Activated naive CD8-positive, alpha-beta T cell treated with anti-CD3 and anti-CD28 coated beads for 36 hours (primary cell): Measurements from ENCODE around the gene GLYR1. TPM values are rescaled to one million over a fixed set of nuclear protein-coding genes. Genes with fewer than 3 reads are reported as not detected.

Experiments used
- DNase-seq: peaks from one replicate; pipeline ENCODE4 v3.0.0; 2021
- H3K27ac Mint-ChIP-seq: one replicate; pipeline ENCODE4 v1.8.0; 2022; ENCODE audit warnings: mild to moderate bottlenecking, moderate library complexity, mixed read lengths
- H3K27me3 Mint-ChIP-seq: one replicate; pipeline ENCODE4 v1.8.0; 2022; ENCODE audit warnings: mild to moderate bottlenecking, mixed read lengths
- H3K36me3 Mint-ChIP-seq: one replicate; pipeline ENCODE4 v1.8.0; 2021; ENCODE audit warnings: mild to moderate bottlenecking, mixed read lengths
- H3K4me1 Mint-ChIP-seq: one replicate; pipeline ENCODE4 v1.8.0; 2021; ENCODE audit warnings: mixed read lengths
- H3K4me3 Mint-ChIP-seq: one replicate; pipeline ENCODE4 v1.8.0; 2022; ENCODE audit warnings: mild to moderate bottlenecking, moderate library complexity, mixed read lengths
- H3K9me3 Mint-ChIP-seq: one replicate; pipeline ENCODE4 v1.8.0; 2022; ENCODE audit warnings: mixed read lengths
- total RNA-seq, 2 experiments: library from RNA; stranded (reverse); gene quantifications; one replicate each; pipeline ENCODE4 v1.2.3, GENCODE V29; 2021

GLYR1 gene
- total RNA-seq, 2 experiments from 2014 or later: 89.4 to 90.0 TPM

DNA sequence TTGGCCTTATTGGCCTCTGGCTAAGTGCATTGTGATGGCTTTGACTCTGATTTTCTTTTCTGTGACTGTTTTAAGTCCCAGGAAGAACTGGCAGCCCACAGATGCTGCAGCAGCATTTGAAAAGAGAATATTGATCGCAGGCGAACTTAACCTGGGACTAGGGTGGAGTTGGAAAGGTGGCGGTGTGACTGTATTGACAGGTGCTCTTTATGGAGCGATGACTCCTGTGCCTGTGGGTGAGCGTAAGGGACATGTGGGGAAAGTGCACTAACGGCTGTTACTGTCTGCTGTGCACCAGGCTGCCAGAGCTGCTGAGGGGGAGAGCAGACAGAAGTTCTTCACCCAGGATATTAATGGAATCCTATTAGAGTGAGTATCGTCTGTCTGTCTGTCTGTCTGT is 21.4 kb upstream of the GLYR1 start:
- Mint-ChIP-seq H3K4me3 (no peak overlapping the region), H3K9me3 (no peaks in the 10 kb centered on the region), H3K27me3 (no peaks in the 10 kb centered on the region), H3K27ac (no peak overlapping the region), H3K4me1 (peaks cover 4% of the 10 kb centered on the region), H3K36me3 (peaks cover 13% of the 10 kb centered on the region)
- no peak for DNase-seq

- peaks cover 4% of the 10 kb centered on the region for H3K4me1 Mint-ChIP-seq
- no peaks in the 10 kb centered on the region for H3K9me3 Mint-ChIP-seq
- H3K36me3 Mint-ChIP-seq: peaks cover 13% of the 10 kb centered on the region
- H3K4me3 Mint-ChIP-seq: no peak overlapping the region
- H3K27ac Mint-ChIP-seq: no peak overlapping the region
- DNase-seq: no peak
- no peaks in the 10 kb centered on the region for H3K27me3 Mint-ChIP-seq
Observed at GRCh38 chr16:4868026-4868425, 20.9 kb upstream of the GLYR1 start.

- H3K4me1 Mint-ChIP-seq: peaks cover 8% of the 10 kb centered on the region
Observed at GRCh38 chr16:4866586-4866985, 19.5 kb upstream of the GLYR1 start.

GRCh38 chr16:4865231-4865860 is 18.3 kb upstream of the GLYR1 start:
- no peak overlapping the region for H3K27ac Mint-ChIP-seq
- peaks cover 8% of the 10 kb centered on the region for H3K4me1 Mint-ChIP-seq
- no peaks in the 10 kb centered on the region for H3K27me3 Mint-ChIP-seq
- no peaks in the 10 kb centered on the region for H3K9me3 Mint-ChIP-seq
- no peak overlapping the region for H3K4me3 Mint-ChIP-seq
- H3K36me3 Mint-ChIP-seq: peaks cover 11% of the 10 kb centered on the region
- no peak for DNase-seq

More at GRCh38 chr16:4866586-4866985, 19.5 kb upstream of the GLYR1 start:
- Mint-ChIP-seq H3K4me3 (no peak overlapping the region), H3K9me3 (no peaks in the 10 kb centered on the region), H3K27ac (no peak overlapping the region), H3K36me3 (peaks cover 9% of the 10 kb centered on the region), H3K27me3 (no peaks in the 10 kb centered on the region)
- no peak for DNase-seq

GRCh38 chr16:4864728-4865127 is 17.6 kb upstream of the GLYR1 start:
- no peak overlapping the region for H3K4me3 Mint-ChIP-seq
- peaks cover 8% of the 10 kb centered on the region for H3K4me1 Mint-ChIP-seq
- no peaks in the 10 kb centered on the region for H3K27me3 Mint-ChIP-seq
- H3K9me3 Mint-ChIP-seq: no peaks in the 10 kb centered on the region
- DNase-seq: no peak
- H3K36me3 Mint-ChIP-seq: peaks cover 14% of the 10 kb centered on the region
- H3K27ac Mint-ChIP-seq: no peak overlapping the region

- Mint-ChIP-seq H3K27ac (no peak overlapping the region), H3K36me3 (peaks cover 23% of the 10 kb centered on the region), H3K9me3 (no peaks in the 10 kb centered on the region), H3K27me3 (no peaks in the 10 kb centered on the region), H3K4me1 (peaks cover 8% of the 10 kb centered on the region), H3K4me3 (no peak overlapping the region)
- DNase-seq: no peak
Observed at GRCh38 chr16:4862639-4863038, 15.6 kb upstream of the GLYR1 start.

- Mint-ChIP-seq H3K36me3 (peaks cover 19% of the 10 kb centered on the region), H3K4me3 (no peak overlapping the region), H3K9me3 (no peaks in the 10 kb centered on the region), H3K27me3 (no peaks in the 10 kb centered on the region), H3K27ac (no peak overlapping the region), H3K4me1 (peaks cover 4% of the 10 kb centered on the region)
- no peak for DNase-seq
Observed at GRCh38 chr16:4860727-4861342, 13.7 kb upstream of the GLYR1 start.

DNA sequence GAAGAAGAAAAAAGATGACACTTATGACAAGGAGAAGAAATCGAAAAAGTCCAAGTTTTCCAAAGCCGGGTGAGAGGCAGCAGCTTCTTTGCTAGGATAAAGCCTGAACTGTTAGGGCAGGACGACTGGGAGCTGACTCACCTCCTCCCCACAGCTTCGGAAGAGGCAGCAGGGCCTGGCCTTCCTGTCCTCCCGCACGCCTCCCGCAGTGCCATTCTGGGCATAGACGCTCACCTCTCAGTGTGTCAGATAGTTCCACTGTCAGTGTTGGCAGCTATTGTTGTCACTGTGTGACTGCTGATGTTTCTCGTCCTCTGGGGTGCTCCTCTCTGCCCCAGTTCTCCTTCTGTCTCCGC is 12.8 kb upstream of the GLYR1 start:
- Mint-ChIP-seq H3K27me3 (no peaks in the 10 kb centered on the region), H3K36me3 (peaks cover 19% of the 10 kb centered on the region), H3K4me1 (peaks cover 4% of the 10 kb centered on the region), H3K4me3 (no peak overlapping the region), H3K9me3 (no peaks in the 10 kb centered on the region), H3K27ac (no peak overlapping the region)
- no peak for DNase-seq

DNA sequence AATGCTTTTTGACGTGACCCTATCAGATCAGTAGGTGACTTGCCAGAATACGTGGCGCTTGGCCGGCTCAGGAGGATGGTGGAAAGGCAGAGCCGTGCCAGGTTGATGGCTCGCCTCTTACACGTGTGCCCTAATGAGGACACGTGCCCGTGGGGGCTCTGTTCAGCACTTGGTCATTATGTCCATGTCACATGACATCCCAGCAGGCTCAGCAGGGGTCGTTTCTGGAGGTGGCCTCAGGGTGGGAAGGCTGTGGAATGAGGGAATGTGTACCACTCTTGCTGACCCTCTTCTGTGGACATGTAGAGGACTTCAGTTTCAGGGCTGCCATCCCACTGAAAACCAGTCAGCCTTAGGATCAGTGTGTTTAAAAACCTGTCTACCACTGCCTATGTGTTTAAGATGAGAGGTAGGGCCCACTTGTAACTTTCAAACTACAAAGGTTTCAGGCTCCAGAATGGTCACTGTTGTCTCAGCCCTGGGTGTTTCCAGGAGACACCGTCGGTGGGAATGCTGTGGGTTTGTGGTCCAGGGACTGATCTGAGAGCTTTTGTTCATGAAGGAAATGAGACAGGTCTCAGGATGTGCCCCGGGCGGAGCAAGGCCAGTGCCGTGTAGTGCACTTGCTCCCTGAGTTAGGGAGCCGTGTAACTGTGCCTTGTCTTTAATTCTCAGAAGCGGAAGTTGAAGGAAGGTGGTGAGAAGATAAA is 12.3 kb upstream of the GLYR1 start:
- peaks cover 19% of the 10 kb centered on the region for H3K36me3 Mint-ChIP-seq

DNA sequence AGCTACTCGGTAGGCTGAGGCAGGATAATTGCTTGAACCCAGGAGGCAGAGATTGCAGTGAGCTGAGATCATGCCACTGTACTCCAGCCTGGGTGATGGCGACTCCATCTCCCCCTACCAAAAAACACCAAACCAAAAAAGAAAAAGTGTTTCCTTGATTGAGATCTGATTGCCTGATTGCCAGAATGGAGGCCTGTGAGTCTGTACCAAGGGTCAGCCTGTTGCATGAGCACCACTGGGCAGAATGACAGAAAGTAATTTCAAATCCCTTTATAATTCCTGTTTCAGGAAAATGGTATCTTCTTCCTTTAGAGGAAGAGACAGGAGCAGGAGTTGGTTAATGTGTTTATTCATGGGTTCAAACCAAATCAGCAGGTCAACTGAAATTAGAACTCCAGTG is 8.7 kb upstream of the GLYR1 start:
- no peak overlapping the region for H3K27ac Mint-ChIP-seq
- no peak for DNase-seq
- no peaks in the 10 kb centered on the region for H3K9me3 Mint-ChIP-seq
- peaks cover 19% of the 10 kb centered on the region for H3K36me3 Mint-ChIP-seq
- H3K4me1 Mint-ChIP-seq: peaks cover 16% of the 10 kb centered on the region
- no peak overlapping the region for H3K4me3 Mint-ChIP-seq
- no peaks in the 10 kb centered on the region for H3K27me3 Mint-ChIP-seq

More for the DNA sequence above, 12.3 kb upstream of the GLYR1 start:
- Mint-ChIP-seq H3K27ac (no peak overlapping the region), H3K9me3 (no peaks in the 10 kb centered on the region), H3K4me3 (no peak overlapping the region), H3K4me1 (peaks cover 4% of the 10 kb centered on the region), H3K27me3 (no peaks in the 10 kb centered on the region)
- DNase-seq: no peak

DNA sequence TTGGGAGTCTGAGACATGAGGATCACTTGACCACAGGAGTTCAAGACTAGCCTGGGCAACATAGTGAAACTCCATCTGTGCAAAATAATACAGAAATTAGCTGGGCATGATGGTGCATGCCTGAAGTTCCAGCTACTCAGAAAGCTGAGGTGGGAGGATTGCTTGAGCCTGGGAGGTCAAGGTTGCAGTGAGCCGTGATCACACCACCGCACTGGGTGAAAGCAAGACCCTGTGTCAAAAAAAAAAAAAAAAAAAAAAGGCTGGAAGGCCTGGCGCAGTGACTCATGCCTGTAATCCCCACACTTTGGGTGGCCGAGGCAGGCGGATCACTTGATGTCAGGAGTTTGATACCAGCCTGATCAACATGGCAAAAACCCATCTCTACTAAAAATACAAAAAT is 8.3 kb upstream of the GLYR1 start:
- H3K9me3 Mint-ChIP-seq: no peaks in the 10 kb centered on the region

DNA sequence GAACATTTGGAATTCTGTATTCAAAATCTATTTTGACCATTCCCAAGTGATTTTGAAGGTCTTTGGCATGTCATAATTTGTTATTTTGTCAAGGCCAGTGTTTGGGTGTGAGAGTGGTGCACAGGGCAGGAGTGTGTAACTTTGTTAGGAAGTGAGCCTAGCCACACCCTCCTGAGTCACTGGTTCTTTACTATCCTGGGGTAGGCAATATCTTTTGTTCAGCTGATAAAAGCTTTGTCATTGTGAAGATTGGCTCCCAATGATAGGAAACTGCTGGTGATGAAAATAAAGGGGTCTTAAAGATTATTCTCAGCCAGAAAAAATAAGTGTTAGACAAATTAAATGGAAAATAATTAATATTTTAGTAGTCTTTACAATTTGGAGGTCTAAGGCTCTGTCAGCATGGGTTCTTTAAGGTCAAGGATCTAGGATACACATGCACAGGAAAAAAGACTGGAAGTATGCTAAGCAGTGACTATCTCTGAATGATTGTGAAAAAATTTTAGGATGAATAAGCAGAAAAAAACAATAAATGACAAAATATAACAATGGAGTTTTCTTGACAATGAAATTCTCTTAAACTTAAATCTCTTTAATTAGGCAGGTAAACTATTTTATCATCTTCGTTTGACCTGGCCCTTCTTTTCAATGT is 5.3 kb upstream of the GLYR1 start:
- peaks cover 8% of the 10 kb centered on the region for H3K36me3 Mint-ChIP-seq
- no peaks in the 10 kb centered on the region for H3K9me3 Mint-ChIP-seq
- H3K27ac Mint-ChIP-seq: no peak overlapping the region
- no peaks in the 10 kb centered on the region for H3K27me3 Mint-ChIP-seq
- H3K4me1 Mint-ChIP-seq: peaks cover 38% of the 10 kb centered on the region
- H3K4me3 Mint-ChIP-seq: no peak overlapping the region
- no peak for DNase-seq

More for the DNA sequence above, 8.3 kb upstream of the GLYR1 start:
- Mint-ChIP-seq H3K27ac (no peak overlapping the region), H3K4me1 (peaks cover 19% of the 10 kb centered on the region), H3K27me3 (no peaks in the 10 kb centered on the region), H3K4me3 (no peak overlapping the region), H3K36me3 (peaks cover 18% of the 10 kb centered on the region)
- DNase-seq: no peak

GRCh38 chr16:4850211-4850610 is 3.1 kb upstream of the GLYR1 start:
- DNase-seq: no peak
- Mint-ChIP-seq H3K4me3 (no peak overlapping the region), H3K9me3 (no peaks in the 10 kb centered on the region), H3K27ac (no peak overlapping the region), H3K4me1 (peaks cover 49% of the 10 kb centered on the region), H3K27me3 (no peaks in the 10 kb centered on the region), H3K36me3 (peaks cover 16% of the 10 kb centered on the region)

- DNase-seq: peak; percentile 49
- peaks cover 55% of the 10 kb centered on the region for H3K4me1 Mint-ChIP-seq
- H3K27ac Mint-ChIP-seq: peak overlapping the region; percentile 51
- peak overlapping the region; percentile 82 for H3K4me3 Mint-ChIP-seq
- H3K36me3 Mint-ChIP-seq: peaks cover 16% of the 10 kb centered on the region
- no peaks in the 10 kb centered on the region for H3K27me3 Mint-ChIP-seq
- no peaks in the 10 kb centered on the region for H3K9me3 Mint-ChIP-seq
Observed at GRCh38 chr16:4847774-4848587, 893 bp upstream of the GLYR1 start.

- Mint-ChIP-seq H3K4me1 (peaks cover 46% of the 10 kb centered on the region), H3K27me3 (no peaks in the 10 kb centered on the region), H3K4me3 (peak overlapping the region; percentile 89)
Observed at GRCh38 chr16:4846503-4846900, 586 bp downstream of the GLYR1 start.

More at GRCh38 chr16:4846503-4846900, 586 bp downstream of the GLYR1 start:
- Mint-ChIP-seq H3K9me3 (no peaks in the 10 kb centered on the region), H3K27ac (peak overlapping the region; percentile 76), H3K36me3 (peaks cover 17% of the 10 kb centered on the region)
- peak; percentile 27 for DNase-seq
